Aorta (tissue), 5 donors: ENCODE data around the gene RRP36. TPM values are rescaled to one million over a fixed set of nuclear protein-coding genes. Genes with fewer than 3 reads are reported as not detected.
"Not testable (repeated sequence)": the region's sequence is repeated elsewhere in the genome, so short reads cannot be mapped to it uniquely, and the experiment has no call there.

ENCODE experiments used
- ATAC-seq: fragments of 200-7000 bp; cut with Tn5 transposase; one replicate; pipeline ENCODE4 v1.9.1; 2022; ENCODE audit warnings: moderate library complexity; ENCODE audit not compliant: low FRiP score
- DNase-seq, 2 donors: peaks; one replicate each; pipeline ENCODE4 v3.0.0-alpha.2; 2020
- H3K27ac ChIP-seq, 2 donors: one replicate each; pipeline ENCODE4 v1.5.1; 2013; ENCODE audit warnings: low read length in 2 of 2, mild to moderate bottlenecking in 2 of 2, moderate library complexity in 2 of 2, control low read depth in 1 of 2, inconsistent platforms in 1 of 2, low read depth in 1 of 2
- H3K27me3 ChIP-seq, 2 donors: one replicate each; pipeline ENCODE4 v1.6.1; 2013; ENCODE audit warnings: control low read depth in 1 of 2, low read length in 1 of 2, mild to moderate bottlenecking in 1 of 2, moderate library complexity in 1 of 2; ENCODE audit not compliant: insufficient read depth in 2 of 2, control insufficient read depth in 1 of 2
- H3K36me3 ChIP-seq, 2 donors: one replicate each; pipeline ENCODE4 v1.6.1; 2013; ENCODE audit warnings: control low read depth in 1 of 2, low read length in 1 of 2, mild to moderate bottlenecking in 1 of 2; ENCODE audit not compliant: insufficient read depth in 2 of 2, control insufficient read depth in 1 of 2
- H3K4me1 ChIP-seq, 2 donors: one replicate each; pipeline ENCODE4 v1.6.1; 2013; ENCODE audit warnings: low read length in 2 of 2, control low read depth in 1 of 2, mild to moderate bottlenecking in 1 of 2, moderate library complexity in 1 of 2; ENCODE audit not compliant: insufficient read depth in 2 of 2, control insufficient read depth in 1 of 2
- H3K4me3 ChIP-seq, 2 donors: one replicate each; pipeline ENCODE4 v1.5.1; 2013; ENCODE audit warnings: low read length in 2 of 2, control low read depth in 1 of 2, mild to moderate bottlenecking in 1 of 2
- H3K9me3 ChIP-seq: one replicate; pipeline ENCODE4 v1.6.1; 2013; ENCODE audit warnings: mild to moderate bottlenecking, low read length; ENCODE audit not compliant: control insufficient read depth
- WGBS, 2 donors: extraction: QIAGEN DNeasy Blood & Tissue Kit; methylation state at CpG; one replicate each; pipeline ENCODE4 v1.1.7; 2013; 5-methylcytosine and 5-hydroxymethylcytosine counted together
- intact Hi-C, 2 donors: fragments of 100-400 bp; cut with DNase I; formaldehyde crosslinking; loops; one replicate each; pipeline versions ENCODE4 v1.14.2 to v1.15.0; 2022
- polyA plus RNA-seq, 2 donors: library from polyadenylated mRNA; stranded (reverse); fragments of 200-250 nt; gene quantifications; one replicate each; pipeline ENCODE4 v1.2.3, GENCODE V29; 2013
- total RNA-seq, 2 donors: library from RNA; stranded (reverse); fragmentation: NEBNext Ultra II Directional; extraction: Animal tissue kit (Norgen Biotek cat#: 25700); gene quantifications; one replicate each; pipeline ENCODE4 v1.2.1, GENCODE V29; 2021
- donor health status: healthy with polysubstance abuse.
- donor health status: Bipolar disorder and iron deficiency.
- donor health status: DM: no; HTN: no; CAD: no.
- donor health status: DM: no; HTN: no; CAD: no.
- donor health status: DM: yes; HTN: yes; CAD: no.

Gene RRP36
- total and polyA plus RNA-seq, 4 donors: 29.6 to 41.1 (median 38.6) TPM

DNA sequence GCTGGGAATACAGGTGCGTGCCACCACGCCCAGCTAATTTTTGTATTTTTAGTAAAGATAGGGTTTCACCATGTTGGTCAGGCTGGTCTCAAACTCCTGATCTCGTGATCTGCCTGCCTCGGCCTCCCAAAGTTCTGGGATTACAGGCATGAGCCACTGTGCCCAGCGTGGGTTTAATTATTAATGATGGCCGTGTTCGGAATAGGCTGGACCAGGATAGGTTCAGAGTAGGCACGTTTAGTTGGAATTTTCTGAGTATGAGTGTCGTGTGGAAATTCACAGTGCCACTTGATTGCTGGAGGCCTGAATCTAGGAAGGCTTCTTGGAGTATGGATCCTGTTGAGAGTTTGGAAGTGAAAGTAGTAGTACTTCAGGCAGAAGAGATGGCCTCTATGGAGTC, 23.2 kb upstream of the RRP36 start:
- intact Hi-C loops, H3K4me3 ChIP-seq, H3K27ac ChIP-seq, H3K36me3 ChIP-seq, H3K9me3 ChIP-seq, H3K27me3 ChIP-seq, DNase-seq, ATAC-seq, H3K4me1 ChIP-seq: not testable (repeated sequence)
- 92 to 93% methylated on average over 9 of the region's 9 CpGs for WGBS, 2 donors

DNA sequence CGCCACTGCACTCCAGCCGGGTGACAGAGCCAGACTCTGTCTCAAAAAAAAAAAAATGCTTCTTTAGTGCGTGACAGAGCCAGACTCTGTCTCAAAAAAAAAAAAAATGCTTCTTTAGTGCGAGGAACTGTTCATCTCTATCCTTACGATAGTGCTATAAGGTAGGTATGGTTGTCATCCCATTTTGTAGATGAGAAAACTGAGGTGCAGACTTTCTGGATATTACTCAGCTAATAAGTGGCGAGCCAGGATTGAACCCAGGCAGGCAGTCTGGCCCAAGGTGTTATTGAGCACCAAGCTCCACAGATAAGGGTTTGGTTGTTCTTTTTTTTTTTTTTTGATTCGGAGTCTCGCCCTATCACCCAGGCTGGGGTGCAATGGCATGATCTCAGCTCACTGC, 19.6 kb upstream of the RRP36 start:
- Histone ChIP-seq H3K27ac (no peak overlapping the region), H3K27me3 (no peaks in the 10 kb centered on the region), H3K4me3 (no peak overlapping the region), H3K4me1 (no peaks in the 10 kb centered on the region), H3K36me3 (peaks cover 0 to 2% of the 10 kb centered on the region in 2 donors), H3K9me3 (no peaks in the 10 kb centered on the region)
- no peak for DNase-seq
- ATAC-seq: no peak
- intact Hi-C loops: no loop called here
- WGBS, 2 donors: 93 to 96% methylated on average over 8 of the region's 8 CpGs

GRCh38 chr6:43005844-43006243, 15.6 kb upstream of the RRP36 start:
- no peak for ATAC-seq
- H3K36me3 ChIP-seq: peaks cover 0 to 2% of the 10 kb centered on the region in 2 donors
- intact Hi-C loops: no loop called here

GRCh38 chr6:43006251-43006650, 15.2 kb upstream of the RRP36 start:
- H3K27me3 ChIP-seq: no peaks in the 10 kb centered on the region
- H3K36me3 ChIP-seq: peaks cover 1 to 2% of the 10 kb centered on the region in 2 donors
- H3K9me3 ChIP-seq: no peaks in the 10 kb centered on the region
- DNase-seq: no peak
- no peaks in the 10 kb centered on the region for H3K4me1 ChIP-seq
- no peak overlapping the region for H3K27ac ChIP-seq
- ATAC-seq: no peak
- no peak overlapping the region for H3K4me3 ChIP-seq
- intact Hi-C loops: no loop called here
- WGBS, 2 donors: 92 to 97% methylated on average over 11 of the region's 11 CpGs

More at GRCh38 chr6:43005844-43006243, 15.6 kb upstream of the RRP36 start:
- Histone ChIP-seq H3K27me3 (no peaks in the 10 kb centered on the region), H3K27ac (no peak overlapping the region), H3K4me3 (no peak overlapping the region), H3K9me3 (no peaks in the 10 kb centered on the region), H3K4me1 (no peaks in the 10 kb centered on the region)
- WGBS, 2 donors: 88 to 93% methylated on average over 5 of the region's 5 CpGs
- no peak for DNase-seq

DNA sequence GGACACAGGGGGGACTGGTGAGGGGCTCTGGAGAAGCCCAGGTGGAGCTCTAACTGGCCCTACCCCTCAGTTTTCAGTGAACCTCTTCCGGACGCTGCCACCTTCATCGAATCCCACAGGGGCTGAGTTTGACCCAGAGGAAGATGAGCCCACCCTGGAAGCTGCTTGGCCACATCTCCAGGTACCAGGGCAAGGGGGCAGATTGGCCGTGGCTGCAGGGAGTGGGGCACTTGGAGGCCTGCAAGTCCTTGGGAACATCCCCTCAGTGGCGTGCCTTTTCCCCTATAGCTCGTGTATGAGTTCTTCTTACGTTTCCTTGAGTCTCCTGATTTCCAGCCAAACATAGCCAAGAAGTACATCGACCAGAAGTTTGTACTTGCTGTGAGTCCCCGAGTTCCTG, 14.3 kb upstream of the RRP36 start:
- intact Hi-C loops: no loop called here
- H3K9me3 ChIP-seq: no peaks in the 10 kb centered on the region
- DNase-seq (no peak), ATAC-seq (no peak)
- no peak overlapping the region for H3K27ac ChIP-seq
- no peaks in the 10 kb centered on the region for H3K4me1 ChIP-seq
- H3K27me3 ChIP-seq: no peaks in the 10 kb centered on the region
- H3K4me3 ChIP-seq: no peak overlapping the region
- H3K36me3 ChIP-seq: peaks cover 2 to 3% of the 10 kb centered on the region in 2 donors
- whole genome bisulfite sequencing, 2 donors: 88 to 91% methylated on average over 9 of the region's 9 CpGs

- DNase-seq (no peak), ATAC-seq (no peak)
- Histone ChIP-seq H3K4me3 (no peak overlapping the region), H3K27ac (no peak overlapping the region), H3K27me3 (no peaks in the 10 kb centered on the region), H3K9me3 (no peaks in the 10 kb centered on the region), H3K36me3 (peaks cover 2 to 3% of the 10 kb centered on the region in 2 donors), H3K4me1 (no peaks in the 10 kb centered on the region)
- intact Hi-C loops: no loop called here
- 56 to 57% methylated on average over 6 of the region's 6 CpGs for WGBS, 2 donors
Measured at GRCh38 chr6:43009124-43009523, 12.3 kb upstream of the RRP36 start.

GRCh38 chr6:43011207-43011606, 10.2 kb upstream of the RRP36 start:
- 69% methylated on average over 6 of the region's 6 CpGs for WGBS, 2 donors
- Histone ChIP-seq H3K36me3 (peaks cover 0 to 3% of the 10 kb centered on the region in 2 donors), H3K9me3 (no peaks in the 10 kb centered on the region), H3K4me3 (no peak overlapping the region), H3K27ac (no peak overlapping the region), H3K27me3 (no peaks in the 10 kb centered on the region), H3K4me1 (no peaks in the 10 kb centered on the region)
- ATAC-seq (no peak), DNase-seq (no peak)
- intact Hi-C loops: loop anchor here in 1 of 2 donors (5.0 kb wide), 1 partner anchor 34 kb away; the partner anchor contains the start of gene PEX6

DNA sequence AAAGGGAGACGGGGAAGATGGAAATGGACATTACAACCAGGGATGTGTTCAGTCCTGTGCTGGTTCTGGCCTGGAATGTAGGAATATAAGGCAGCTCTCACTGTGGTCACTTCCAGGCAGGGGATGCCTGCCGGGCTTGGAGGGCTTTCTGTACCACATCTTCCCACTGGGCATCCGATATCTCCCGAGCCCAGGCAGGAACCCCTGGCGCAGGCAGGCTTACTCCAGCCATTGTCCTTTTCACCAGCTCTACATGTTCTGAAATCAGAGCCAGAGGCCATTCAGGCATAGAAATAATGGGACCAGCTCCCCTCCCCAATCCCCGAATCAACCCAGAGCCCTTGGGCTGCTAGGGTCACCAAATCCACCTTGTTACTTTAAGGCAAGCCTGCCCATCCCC, 9.1 kb upstream of the RRP36 start:
- DNase-seq: no peak
- no peak for ATAC-seq
- Histone ChIP-seq H3K4me1 (no peaks in the 10 kb centered on the region), H3K9me3 (no peaks in the 10 kb centered on the region), H3K4me3 (no peak overlapping the region), H3K36me3 (peaks cover 0 to 3% of the 10 kb centered on the region in 2 donors), H3K27ac (no peak overlapping the region), H3K27me3 (no peaks in the 10 kb centered on the region)
- WGBS, 2 donors: 66 to 73% methylated on average over 6 of the region's 6 CpGs
- intact Hi-C loops: loop anchor here in 1 of 2 donors (5.0 kb wide), 1 partner anchor 35 kb away; the partner anchor contains the start of gene PEX6

GRCh38 chr6:43013097-43013842, 8.2 kb upstream of the RRP36 start:
- Histone ChIP-seq H3K27ac (peak overlapping the region in 1 of 2 donors; percentile 31), H3K36me3 (peaks cover 0 to 3% of the 10 kb centered on the region in 2 donors), H3K4me3 (peak overlapping the region; percentile 69 to 90), H3K27me3 (no peaks in the 10 kb centered on the region), H3K9me3 (no peaks in the 10 kb centered on the region), H3K4me1 (no peaks in the 10 kb centered on the region)
- intact Hi-C loops: loop anchor here (1.0 to 5.0 kb wide), 2 partner anchors 36 to 84 kb away; partner anchors contain the start of genes CNPY3 (in 1 of the 2) and PEX6 (in 1 of the 2)
- DNase-seq (no peak), ATAC-seq (no peak)
- 2% methylated on average over 25 of the region's 25 CpGs for WGBS, 2 donors
